Measurements from ENCODE around the gene CFAP77.

The CFAP77 gene

DNA sequence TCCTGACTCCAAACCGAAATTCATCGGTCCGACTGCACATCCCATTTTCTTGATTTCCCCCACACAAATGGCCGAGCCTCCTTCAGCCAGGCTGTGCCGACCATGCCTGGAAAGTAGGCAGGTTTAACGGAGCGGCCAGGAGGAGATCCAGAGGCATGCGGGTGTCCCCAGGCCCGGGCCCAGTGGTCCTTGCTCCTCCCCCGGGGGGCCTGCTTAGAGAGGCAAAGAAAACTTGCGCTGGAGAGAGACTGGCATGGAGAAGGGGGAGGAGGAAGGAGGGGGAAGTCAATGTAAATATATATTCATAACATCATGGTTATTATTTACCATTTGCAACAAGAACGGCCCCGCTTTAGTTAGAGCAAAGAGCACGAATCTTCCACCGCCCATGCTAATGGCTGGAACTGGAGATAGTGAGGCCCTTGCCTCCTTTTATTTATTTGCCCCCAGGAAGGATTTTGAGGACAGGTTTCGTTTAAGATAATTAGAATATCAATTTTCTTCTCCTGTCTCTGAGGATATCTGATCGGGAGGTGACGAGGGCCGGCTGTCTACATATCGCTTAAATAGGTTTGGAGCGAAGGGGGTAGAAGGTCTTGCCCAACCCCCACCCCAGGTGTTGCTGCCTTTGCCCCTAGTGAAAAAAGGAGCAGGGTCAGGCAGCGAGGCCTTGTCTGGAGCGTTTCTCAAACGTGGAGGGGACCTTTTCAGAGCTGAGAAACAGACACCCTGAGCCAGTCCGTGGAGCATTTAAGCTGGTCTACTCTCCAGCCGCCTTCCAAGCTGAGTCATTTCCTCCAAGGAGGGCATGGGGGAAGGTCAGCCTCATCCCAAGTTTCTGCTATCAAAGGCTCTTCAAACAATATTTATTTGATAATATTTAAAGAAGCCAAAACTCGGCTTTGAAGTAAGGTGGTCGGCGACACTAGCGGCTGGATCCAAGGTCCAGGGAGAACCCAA is 174.9 kb downstream of the CFAP77 start:
- no peak for DNase-seq

DNA sequence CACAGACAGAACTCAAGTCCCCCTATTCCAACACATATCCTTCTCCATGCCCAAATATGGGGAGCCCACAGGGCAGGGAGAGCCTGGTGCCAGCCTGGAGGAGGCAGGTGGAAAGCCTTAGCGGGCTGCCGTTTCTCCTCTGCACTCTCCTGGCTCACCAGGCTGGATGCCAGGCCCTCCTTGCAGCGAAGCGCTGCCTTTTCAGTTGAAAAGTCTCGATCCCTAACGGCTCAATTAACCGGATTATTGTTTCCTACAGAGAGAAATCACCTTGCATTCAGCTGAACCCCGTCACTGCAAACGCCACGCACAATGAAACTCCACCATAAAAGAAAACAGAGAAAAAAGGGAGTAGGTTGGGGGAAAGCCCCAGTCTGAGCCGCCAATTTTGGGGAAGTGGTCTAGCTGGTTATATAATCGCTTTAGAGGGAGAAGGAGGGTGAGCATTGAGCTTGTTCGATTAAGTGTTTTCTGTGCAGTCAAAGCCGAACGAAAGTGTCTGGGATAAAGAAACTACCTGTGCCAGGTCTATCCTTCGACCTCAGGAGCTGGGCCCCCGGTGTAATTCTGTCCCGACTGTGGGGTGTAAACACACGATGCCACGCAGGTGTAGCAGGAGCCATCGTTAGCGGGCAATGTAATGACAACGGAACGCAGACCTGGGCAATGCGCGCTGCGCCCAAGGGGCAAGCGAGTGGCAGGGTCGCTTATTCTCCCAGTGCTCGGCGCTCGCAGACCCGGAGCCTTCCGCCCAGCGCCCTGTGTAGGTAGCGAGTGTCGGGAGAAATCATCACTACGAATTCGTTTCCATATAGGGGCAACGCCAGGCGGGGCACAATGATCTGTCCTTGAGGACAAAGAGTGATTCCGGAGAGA is 176.2 kb downstream of the CFAP77 start:
- DNase-seq, result no peak

DNA sequence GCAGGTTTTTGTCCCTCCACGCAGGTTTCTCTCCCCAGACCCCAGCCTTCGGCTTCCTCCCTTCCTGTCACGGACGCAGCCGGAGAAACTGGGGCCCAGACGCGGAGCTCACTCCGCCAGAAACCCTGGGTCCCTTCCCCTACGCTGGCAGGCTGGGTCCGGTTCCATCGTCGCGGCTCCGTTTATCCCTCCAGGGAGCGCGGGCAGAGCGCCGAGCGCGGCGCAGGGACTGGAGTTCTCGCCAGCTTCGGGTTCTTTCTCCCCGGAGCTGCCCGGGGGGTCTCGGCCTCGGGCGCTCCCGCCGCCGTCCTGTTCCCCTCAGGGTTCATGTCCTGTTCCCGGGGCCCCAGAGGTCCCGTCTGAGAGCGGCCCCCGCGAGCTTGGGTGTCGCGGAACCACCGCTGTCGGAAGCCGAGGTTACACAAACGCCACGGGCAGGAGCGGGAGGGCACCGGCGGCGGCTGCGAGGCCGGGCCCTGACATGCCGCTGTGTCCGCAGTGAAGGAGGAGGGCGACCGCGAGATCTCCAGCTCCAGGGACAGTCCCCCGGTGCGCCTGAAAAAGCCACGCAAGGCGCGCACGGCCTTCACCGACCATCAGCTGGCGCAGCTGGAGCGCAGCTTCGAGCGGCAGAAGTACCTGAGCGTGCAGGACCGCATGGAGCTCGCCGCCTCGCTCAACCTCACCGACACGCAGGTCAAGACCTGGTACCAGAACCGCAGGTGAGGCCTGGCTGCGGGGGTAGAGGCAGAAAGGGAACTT is 177.0 kb downstream of the CFAP77 start:
- DNase-seq, result no peak

DNA sequence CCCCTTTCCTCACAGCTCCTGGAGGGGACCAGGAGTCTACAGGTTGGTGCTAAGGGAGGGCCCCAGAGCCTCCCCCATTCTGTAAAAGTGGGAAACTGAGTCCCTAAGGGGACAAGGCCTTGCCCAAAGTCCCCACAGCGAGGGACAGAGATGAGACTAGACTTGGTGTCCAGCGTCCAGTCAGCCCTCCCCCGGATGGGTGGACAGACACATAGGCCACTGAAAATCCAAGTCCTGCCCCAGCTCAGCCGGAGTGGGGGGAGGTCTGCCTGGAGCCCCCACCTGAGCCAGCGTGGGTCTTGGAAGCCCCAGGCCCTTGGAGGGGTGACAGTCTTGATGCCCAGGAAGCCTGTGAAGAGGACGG is 177.6 kb downstream of the CFAP77 start:
- DNase-seq, result no peak

DNA sequence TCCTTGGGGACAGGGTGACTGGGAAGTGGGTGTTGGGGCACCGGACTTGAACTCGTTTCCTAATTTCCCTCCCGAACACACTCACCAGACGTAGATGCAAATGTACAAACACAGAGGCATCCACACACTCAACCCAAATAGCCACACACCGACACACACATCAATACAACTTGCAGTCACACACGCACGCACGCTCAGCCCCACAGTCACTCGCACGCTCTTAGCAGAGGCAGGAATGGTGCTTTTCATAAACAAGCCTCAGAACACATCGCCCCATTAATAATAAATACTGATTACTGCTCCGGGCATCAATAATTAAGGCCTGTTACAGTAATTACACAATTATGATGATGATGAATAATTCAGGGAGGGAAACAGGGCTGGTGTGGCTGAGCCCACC is 178.1 kb downstream of the CFAP77 start:
- DNase-seq, result no peak

DNA sequence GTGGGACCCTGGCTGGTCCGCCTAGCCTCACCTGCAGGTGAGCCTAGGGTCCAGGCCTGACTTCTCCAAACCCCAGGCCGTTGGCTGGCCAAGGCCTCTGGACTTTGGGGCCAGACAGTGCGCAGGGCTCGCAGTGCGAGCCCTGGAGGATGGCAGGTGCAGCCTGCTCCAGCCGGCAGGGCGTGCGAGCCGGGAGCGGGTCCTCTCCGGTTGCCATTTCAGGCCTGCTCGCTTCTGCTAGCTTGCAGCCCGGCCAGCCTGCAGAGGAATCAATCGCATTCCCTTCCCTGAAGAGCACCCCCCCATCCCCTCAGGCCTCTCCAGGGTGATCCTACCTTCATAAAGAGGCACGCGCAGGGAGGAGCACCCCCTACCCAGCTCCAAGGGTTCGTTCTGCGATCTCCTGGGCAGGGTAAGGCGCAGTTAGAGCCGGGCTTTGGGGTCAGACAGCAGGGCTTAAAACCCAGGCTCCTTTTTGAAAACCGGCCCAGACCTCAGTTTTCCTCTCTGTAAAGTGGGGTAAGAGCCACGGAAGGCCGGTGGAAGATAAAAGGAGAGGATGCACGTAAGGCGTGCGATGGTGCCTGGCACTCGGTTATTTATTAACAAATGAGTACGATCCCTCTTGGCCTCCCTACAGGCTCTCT is 178.6 kb downstream of the CFAP77 start:
- no peak for DNase-seq

DNA sequence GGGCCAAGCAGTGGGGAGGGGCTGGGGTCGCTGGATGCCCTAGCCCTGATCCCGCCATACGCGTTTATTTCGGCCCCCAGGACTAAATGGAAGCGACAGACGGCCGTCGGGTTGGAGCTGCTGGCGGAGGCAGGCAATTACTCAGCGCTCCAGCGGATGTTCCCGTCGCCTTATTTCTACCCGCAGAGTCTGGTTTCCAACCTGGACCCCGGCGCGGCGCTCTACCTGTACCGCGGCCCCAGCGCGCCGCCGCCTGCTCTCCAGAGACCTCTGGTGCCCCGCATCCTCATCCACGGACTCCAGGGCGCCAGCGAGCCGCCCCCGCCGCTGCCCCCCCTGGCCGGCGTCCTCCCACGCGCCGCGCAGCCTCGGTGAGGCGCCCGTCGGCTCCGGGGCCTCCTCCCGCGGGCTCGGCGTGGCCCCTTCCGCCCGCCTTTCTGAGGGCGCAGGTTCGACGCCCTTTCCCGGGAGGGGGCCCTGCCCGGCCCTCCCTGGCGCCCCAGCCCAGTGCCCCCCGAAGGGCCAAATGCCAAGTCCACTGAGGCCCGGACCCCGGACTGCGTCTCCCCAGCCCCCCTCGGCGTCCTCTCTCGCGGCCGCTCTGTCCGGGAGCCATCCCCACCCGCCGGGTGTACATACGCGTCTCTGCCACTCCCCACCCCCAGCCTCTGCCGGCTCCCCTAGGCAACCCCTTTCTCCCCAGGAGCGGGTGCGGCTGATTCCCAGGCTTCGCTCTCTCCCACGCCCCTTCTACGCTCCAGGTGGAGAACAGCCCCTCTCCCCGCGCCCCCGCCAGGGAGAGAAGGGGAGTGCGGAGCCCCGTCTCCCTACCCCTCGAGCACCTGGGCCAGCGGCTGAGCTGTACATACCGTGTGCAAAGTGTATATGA is 179.4 kb downstream of the CFAP77 start:
- no peak for DNase-seq

DNA sequence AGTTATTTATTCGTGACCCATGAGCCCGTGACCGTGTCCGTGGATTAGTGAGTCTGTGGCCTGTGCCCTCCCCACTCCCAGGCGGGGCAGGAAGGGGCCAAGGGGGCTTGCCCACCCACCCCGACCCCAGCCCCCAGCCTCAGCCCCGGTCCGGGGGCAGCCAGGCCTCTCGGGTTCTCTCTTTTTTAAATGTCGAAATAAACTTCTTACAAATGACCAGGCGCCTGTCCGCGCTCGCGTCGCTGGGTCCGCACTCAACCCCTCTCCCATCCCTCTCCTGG is 180.0 kb downstream of the CFAP77 start:
- no peak for DNase-seq

DNA sequence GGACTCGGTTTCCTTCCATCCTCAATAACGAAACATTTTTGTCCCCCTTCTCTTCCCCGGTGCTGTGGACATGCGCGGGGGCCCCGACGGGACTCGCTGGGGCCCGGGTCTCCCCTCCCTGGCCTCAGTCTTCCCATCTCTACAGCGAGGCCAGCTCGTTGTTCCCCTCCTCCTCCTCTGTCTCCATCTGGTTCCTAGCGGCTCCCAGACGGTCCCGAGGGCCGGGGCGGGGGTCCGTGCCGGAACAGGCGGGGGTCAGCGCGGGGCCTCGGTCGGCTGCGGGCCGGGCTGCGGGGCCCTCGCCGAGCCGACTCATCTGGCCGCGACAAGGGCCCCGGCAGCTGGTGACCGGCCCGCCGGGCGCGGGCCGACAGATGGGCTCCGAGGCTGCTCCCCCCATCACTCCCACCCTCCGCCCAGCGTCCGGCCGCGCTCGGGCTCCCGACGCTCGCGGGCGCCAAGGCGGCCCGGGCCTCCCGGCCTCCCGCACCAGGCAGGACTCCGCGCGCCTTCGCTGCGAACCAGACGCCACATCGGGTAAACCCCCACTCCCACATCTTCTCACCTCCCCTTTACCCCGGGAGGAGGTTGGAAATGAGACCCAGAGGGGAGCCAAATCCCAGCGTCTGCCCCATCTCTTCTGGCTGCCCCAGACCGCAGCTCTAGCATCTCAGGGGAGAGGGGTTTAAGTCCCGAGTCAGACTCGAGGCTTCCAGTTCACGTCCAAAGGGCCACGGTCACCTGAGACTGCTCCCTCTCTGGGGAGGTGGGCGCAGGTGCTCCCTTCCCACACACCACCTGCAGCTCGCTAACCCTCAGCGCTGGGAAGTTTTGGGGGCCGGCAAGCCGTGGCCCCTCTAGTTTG is 180.5 kb downstream of the CFAP77 start:
- DNase-seq, result no peak

DNA sequence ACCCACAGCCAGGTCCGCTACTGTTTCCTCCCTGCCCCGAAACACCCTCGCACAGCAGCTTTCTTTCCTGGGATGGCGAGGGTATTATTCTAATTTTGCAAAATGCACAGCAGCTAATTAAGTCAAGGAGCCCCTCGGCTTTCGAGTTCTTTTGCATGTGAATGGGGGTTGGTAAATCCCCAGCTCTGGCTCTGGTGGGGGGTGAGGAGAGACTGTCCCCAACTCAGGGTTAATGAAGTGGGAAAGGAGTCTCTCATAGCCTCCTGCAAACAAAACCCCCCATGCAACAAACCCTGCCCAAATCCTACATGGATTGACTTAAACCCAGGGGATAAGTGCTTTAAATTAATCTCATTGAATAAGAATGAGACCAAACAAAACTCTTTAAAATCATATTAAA is 181.2 kb downstream of the CFAP77 start:
- DNase-seq, result no peak

DNA sequence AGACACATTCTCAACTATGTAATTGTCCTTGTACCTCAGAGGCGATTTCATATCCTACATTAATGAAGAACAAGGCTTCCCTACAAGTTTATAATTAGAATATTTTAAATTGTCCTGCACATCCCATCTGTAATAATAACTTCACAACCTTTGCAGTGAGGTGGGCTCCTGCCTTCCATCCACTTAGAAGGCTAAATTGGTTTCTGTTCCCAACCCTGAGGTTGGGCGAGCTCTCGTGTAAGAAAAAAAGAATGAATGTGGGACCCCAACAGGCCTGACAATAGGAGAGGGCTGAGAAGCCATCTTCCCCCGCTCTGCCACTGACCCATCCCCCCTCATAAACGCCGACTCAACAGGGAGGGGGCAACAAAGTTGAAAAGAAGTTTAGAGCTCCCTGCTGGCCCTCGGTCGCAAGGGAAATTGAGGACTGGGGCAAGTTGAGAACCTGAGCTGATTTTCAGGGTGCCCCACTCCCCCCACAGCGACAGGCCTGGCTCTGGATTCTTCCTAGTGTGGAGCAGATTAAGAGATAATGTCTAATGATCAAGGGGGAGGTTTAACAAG is 181.8 kb downstream of the CFAP77 start:
- no peak for DNase-seq

DNA sequence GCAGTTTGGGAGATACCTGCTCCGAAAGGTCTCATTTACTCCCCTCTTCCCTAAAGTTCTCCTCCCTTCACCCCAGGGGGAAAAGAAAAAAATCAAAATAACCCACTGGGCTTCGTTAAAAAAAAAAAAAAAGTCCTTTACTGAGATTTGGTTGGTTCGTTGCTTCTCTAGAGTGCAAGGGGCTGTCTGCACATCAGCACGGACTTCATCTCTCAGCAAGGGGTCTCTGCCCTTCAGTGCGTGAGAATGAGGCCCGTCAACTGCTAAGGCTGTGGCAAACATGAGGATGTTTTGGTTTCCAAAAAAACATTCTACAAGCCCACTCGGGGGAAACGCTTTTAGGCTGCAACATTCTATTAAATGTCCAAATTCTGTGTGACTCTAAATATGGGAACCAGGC is 182.4 kb downstream of the CFAP77 start:
- DNase-seq, result no peak

DNA sequence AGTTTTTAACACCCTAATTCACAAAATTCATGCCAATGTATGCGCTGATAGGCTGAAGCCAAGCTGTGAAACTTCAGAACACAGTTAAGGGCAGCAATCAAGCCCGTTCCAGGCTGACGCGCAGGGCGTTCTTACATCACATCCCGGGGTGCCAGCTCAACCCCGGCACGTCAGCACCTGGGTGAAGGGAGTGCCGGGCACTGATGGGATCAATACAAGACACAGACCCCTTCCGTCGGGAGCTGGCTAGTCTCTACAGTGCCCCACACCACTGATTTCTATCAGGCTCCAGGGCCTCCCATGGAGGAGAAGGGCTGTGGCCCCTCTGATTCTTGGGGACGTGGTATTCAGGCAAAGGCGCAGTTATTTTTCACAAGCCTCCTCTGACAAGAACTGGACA is 184.4 kb downstream of the CFAP77 start:
- DNase-seq, result no peak

DNA sequence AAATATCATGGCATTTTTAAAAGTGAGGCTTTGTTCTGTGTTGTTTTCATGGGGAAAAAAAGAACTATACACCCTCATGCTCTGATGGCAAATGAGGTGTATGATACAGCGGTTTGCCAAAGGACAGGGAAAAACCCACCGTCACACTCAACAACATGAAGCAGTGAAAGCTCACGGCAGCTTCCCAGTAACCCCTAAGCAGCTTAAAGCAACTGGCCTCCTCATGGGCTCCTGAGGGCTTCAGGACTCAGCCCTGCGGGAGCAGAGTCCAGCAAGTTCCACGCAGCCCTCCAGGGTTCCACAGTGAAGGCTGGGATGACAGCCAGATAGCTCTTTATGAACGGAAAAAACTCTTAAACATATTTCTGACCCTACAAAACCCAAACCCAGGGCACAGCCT is 185.3 kb downstream of the CFAP77 start:
- no peak for DNase-seq

DNA sequence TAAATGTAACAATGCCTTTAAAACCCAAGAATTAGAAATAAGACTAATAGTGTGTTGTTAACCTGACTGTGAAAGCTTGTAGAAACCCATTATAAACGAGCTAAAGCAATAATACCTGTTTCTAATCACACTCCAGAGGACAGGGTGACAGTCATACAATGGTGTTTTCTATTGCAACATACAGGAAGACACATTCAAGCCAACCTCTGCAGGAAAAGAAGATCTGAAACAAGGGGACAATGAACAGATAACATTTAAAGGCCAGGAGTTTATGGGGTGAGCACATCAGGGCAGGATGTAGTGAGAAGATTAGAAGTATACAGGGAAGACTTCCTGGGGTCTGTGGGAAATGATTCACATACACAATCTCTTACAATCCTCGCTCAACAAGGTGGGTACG is 186.2 kb downstream of the CFAP77 start:
- no peak for DNase-seq

DNA sequence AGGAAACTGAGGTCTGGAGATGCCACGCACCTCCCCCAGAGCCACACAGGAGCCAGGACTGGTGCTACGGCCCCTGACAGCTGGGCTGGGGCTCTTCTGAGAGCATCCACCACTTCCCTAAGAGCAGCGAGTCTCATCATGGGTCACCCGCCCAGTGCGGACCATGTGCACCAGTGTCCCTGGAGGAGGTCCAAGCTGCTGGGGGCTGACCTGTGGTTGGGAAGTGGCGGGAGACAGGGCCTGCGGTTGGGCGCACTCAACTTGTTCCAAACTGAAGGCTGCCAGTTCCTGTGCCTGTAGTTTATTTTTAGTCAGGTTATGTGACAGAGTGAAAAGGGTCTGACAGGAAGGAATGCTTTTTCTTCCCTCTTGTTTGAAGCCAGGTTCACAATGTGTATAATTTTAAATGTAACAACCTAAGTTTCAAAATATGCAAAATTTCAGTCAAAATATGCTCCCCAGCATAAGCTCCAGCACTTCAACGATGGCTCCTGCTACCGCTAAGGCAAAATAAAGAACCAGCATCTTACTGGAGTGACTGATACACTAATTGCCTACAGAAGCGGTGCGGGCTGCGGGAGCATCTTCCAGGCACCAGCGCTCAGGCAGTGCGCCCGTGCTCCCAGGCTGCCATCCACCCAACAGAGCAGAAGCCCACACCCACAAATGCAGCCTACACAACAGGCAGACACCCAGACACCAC is 187.2 kb downstream of the CFAP77 start:
- DNase-seq, result no peak

DNA sequence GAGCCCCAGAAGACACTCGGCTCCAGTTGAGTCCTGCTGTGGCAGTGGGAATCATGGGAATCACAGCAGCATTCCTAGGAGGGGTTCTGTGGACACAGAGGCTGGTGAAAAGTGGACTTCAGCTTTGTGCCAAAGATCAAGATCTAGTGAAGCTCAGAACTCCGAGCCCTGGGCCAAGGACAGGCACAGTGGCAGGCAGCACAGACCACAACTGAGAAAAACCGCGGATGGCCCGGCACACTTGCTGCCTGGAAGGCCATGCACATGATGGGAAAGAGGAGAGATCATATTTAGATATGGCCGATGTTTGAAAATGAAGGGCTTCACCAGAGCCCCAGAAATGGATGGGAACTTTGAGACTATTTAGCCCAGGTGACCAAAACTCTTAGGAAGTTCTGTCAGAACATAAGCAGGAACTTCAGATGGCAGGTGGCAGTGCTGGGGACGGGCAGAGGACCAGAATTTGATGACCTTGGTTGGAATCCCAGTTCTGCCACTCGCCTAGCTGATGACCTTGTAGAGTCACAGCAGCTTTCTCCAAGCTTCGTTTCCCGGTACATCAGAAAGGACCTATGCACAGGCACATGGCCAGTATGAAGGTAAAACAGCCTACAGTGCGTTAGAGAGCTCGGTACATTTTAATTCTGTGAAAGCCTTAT is 190.4 kb downstream of the CFAP77 start:
- no peak for DNase-seq

DNA sequence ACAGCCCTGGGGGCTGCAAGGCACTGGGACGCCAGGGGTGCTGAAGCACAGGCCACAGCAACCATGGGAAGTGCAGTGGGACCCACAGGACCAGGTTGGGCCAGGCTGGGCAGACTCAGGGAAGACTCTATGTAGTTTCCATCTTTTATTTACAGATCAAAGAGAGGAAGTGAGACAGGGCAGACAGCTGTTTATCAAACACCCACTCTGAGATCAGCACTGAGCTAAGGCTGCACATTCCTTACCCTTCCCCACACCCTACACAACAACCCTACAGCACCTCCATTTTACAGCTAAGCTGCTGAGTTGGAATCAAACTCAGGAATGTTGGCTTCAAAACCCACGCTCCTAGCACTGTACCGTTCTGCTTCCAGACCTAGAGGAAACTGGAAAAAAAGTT is 192.2 kb downstream of the CFAP77 start:
- DNase-seq, result no peak

DNA sequence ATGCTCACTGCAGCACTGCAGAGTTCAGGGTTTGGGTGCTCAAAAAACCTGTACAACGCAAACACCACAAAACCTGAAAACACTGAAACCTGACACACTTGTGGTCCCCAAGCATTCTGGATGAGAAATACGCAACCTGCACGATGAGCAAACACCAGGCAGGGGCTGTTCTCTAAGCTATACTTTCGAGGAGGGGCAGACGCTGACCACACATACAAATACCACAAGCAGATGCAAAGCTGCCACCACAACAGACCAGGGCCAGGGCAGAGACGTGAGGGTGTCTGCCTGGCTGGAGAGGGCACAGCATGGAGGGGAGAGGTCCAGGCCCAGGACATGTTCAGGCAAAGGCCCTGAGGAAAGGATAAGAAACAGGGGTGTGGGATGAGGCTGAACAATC is 195.4 kb downstream of the CFAP77 start:
- DNase-seq, result no peak

All from activated CD4-positive, CD25-positive, alpha-beta regulatory T cell treated with anti-CD3 and anti-CD28 coated beads, Interleukin-2, amount 50 U/mL, for 72 hours (primary cell).